ENCODE data around the gene C10orf62.
"Not testable (repeated sequence)": the region's sequence is repeated elsewhere in the genome, so short reads cannot be mapped to it uniquely, and the experiment has no call there.

Gene C10orf62

DNA sequence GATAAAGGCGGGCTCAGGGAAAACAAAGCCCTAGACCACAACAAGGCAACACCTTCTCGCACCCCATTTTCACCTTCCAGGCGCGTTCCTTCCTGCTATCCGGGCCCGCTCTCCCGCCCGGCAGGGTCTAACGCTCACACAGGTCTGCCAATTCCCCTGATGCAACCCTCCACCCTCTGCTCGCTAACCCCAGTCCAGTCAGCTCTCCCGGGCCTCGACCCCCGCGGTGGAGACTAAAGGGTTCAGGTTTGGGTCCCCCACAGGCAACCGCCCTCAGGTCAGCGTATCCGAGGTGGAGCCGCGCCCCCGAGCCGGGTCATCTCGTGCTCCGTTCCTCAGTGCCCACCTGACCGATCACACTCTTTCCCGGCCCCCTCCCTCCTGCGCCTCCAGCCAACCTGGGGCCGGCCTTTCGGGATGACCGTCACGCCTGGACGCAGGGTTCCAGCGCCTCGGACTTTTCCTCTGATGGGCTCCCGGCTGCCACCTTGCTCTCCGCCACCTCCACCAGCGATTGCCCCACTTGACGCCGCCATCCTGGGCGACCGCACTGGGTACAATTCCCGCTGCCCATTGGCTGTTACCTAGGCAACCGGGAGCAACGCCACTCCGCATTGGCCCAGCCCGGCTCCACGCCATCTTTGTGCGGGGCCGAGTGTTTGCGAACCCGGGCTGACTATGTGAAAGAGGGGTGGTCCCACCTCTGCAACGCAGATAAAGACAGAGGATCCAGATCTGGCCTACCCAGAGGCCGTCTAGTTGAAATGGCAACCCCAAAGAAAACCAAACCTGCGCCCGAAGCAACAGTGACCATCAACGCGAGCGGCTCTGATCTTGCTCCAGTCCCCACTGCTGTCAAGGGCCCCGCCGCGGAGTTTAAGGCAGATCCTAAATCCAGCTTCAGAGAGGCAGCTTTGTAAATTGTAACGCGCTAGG is 43.7 kb downstream of the C10orf62 start, which contains the start of gene MORN4:
MORN4 (minus strand) TSS at position 552 of the 936 bp plus-strand sequence. CDS start 13,847 bp downstream, outside the sequence.
- DNase-seq = peak; percentile 68

DNA sequence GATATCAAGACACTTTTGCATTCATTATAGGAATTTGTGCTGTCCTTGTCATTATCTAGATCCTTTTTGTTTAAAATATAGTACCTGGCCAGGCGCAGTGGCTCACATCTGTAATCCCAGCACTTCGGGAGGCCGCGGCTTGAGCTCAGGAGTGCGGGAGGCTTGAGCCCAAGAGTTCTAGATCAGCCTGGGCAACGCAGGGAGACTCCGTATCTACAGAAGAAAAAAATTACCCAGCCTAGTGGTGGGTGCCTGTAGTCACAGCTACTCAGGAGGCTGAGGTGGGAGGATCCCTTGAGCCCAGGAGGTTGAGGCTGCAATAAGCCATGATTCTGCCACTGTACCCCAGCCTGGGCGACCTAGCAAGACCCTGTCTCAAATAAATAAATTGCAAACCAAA is 44.4 kb downstream of the C10orf62 start:
- no peak for DNase-seq

DNA sequence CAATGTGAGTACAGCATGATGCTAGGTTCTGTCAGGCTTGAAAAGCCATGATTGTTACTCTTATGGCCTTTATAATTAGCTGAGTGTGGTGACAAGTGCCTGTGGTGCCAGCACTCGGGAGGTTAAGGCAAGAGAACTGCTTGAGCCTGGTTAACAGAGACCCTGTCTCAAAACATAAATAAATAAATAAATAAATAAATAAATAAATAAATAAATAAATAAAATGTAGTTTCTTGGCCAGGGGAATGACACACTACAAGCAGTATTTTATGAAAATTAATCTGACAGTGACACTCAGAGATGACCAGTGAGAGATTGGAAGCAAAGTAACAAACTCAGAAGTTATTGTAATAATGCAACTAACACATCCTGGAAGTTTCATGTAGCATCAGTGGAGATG is 46.1 kb downstream of the C10orf62 start:
- no peak for DNase-seq

DNA sequence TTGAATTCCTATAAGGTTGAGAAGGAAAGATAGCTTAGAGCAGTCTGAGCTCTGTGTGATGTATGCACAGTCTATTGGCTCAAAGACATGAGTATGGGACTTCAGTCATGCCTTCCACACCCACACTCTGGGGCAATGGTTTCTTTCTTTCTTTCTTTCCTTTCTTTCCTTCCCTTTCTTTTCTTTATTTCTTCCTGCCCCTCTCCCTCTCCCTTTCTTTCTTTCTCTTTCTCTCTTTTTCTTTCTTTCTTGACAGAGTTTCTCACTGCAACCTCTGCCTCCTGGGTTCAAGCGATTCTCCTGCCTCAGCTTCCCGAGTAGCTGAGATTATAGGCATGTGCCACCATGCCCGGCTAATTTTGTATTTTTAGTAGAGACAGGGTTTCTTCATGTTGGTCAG is 49.6 kb downstream of the C10orf62 start:
- not testable (repeated sequence) for DNase-seq

DNA sequence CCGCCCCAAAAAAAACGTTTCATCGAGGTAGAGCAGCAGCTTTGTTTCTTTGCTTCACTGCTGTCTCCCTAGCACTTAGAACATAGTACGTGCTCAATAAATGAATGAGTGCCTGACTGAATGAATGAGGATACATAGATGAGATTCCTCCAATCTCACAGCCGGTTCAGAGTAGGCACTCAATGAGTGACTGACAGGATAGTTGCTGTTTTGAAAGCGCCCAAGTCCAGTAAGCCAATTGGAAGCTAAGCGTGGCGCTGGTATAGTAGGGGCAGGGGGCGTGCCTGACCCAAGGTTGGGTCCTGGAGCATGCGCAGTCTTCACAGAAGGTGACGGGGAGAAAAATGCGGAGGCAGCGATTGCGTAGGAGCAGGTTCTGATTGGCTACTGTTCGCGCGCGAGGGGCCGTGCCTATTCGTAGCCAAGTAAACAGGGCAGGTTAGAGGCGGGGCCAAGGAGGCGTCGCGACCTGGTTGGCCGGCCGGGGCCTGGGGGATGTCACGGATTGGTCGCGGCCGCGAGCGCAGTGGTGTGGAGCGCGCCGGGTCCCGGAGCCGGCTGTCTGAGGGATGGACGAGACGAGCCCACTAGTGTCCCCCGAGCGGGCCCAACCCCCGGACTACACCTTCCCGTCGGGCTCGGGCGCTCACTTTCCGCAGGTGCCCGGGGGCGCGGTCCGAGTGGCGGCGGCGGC is 50.8 kb downstream of the C10orf62 start, which contains the start of gene PI4K2A:
PI4K2A (plus strand) TSS at position 498 of the 694 bp plus-strand sequence; CDS start at position 570, 72 bp downstream.
- peak; percentile 86 for DNase-seq

Measured in DMS79 (cell line).